Keratinocyte (primary cell): ENCODE measurements around the gene PRKCZ. TPM values are rescaled to one million over a fixed set of nuclear protein-coding genes. Genes with fewer than 3 reads are reported as not detected.

Source experiments
- DNase-seq: peaks from one replicate; pipeline ENCODE4 v3.0.0-alpha.2; 2011; ENCODE audit warnings: low read depth, missing footprints, low spot score
- FAIRE-seq: peaks from 2 replicates; lab custom pipeline; 2011; peaks lifted over from hg19 to GRCh38; lab: Jason Lieb, UNC
- H2AFZ ChIP-seq: 2 replicates; pipeline ENCODE4 v1.6.0; 2012; ENCODE audit warnings: low read length, control low read depth, inconsistent platforms; ENCODE audit not compliant: control insufficient read depth
- H3K27ac ChIP-seq: 2 replicates; pipeline ENCODE4 v1.5.1; 2011; ENCODE audit warnings: low read length; ENCODE audit not compliant: control insufficient read depth, insufficient read depth
- H3K27me3 ChIP-seq: 3 replicates; pipeline ENCODE4 v1.6.0; 2011; ENCODE audit warnings: low read length; ENCODE audit not compliant: control insufficient read depth, insufficient read depth; ENCODE audit errors: extremely low read depth
- H3K36me3 ChIP-seq, 2 experiments: 2 replicates in 1 of 2; 3 replicates in 1 of 2; pipeline ENCODE4 v1.5.1; 2011; ENCODE audit warnings: low read length in 2 of 2, mild to moderate bottlenecking in 1 of 2; ENCODE audit not compliant: control insufficient read depth in 2 of 2, insufficient read depth in 2 of 2; ENCODE audit errors: extremely low read depth in 1 of 2
- H3K4me1 ChIP-seq: 3 replicates; pipeline ENCODE4 v1.5.1; 2011; ENCODE audit warnings: low read length; ENCODE audit not compliant: control insufficient read depth, insufficient read depth; ENCODE audit errors: extremely low read depth
- H3K4me2 ChIP-seq: 3 replicates; pipeline ENCODE4 v1.6.0; 2011; ENCODE audit warnings: low read depth, low read length; ENCODE audit not compliant: control insufficient read depth, insufficient read depth; ENCODE audit errors: extremely low read depth
- H3K4me3 ChIP-seq, 3 experiments: fragments of 200-600 bp in 1 of 3; sonication (generic) in 1 of 3; 2 replicates in 2 of 3; 3 replicates in 1 of 3; pipeline ENCODE4 v1.5.1; 2011 to 2016; ENCODE audit warnings: low read length in 3 of 3, mild to moderate bottlenecking in 3 of 3, control low read depth in 2 of 3, inconsistent platforms in 1 of 3, low read depth in 1 of 3, mixed read lengths in 1 of 3, mixed run types in 1 of 3, moderate library complexity in 1 of 3; ENCODE audit not compliant: control insufficient read depth in 2 of 3, insufficient read depth in 2 of 3; ENCODE audit errors: extremely low read depth in 1 of 3
- H3K79me2 ChIP-seq: 2 replicates; pipeline ENCODE4 v1.6.0; 2012; ENCODE audit warnings: low read length; ENCODE audit not compliant: control insufficient read depth, insufficient read depth
- H3K9ac ChIP-seq: 3 replicates; pipeline ENCODE4 v1.6.0; 2011; ENCODE audit warnings: low read length; ENCODE audit not compliant: control insufficient read depth, insufficient read depth; ENCODE audit errors: extremely low read depth
- H3K9me1 ChIP-seq: 3 replicates; pipeline ENCODE4 v1.6.0; 2011; ENCODE audit warnings: low read length; ENCODE audit not compliant: control insufficient read depth, insufficient read depth; ENCODE audit errors: extremely low read depth
- H3K9me3 ChIP-seq: 2 replicates; pipeline ENCODE4 v1.5.1; 2012; ENCODE audit warnings: low read depth, low read length; ENCODE audit not compliant: control insufficient read depth
- H4K20me1 ChIP-seq: 3 replicates; pipeline ENCODE4 v1.6.0; 2011; ENCODE audit warnings: low read length; ENCODE audit not compliant: control insufficient read depth, insufficient read depth; ENCODE audit errors: extremely low read depth
- CTCF ChIP-seq, 3 experiments: IDR thresholded peaks in 1 of 3; conservative IDR thresholded peaks in 1 of 3; optimal IDR thresholded peaks in 1 of 3; 2 replicates in 2 of 3; 3 replicates in 1 of 3; pipeline versions ENCODE3 to v1.5.1; 2011; ENCODE audit warnings: low read length in 3 of 3, mild to moderate bottlenecking in 3 of 3, moderate library complexity in 2 of 3, control low read depth in 1 of 3, inconsistent platforms in 1 of 3; ENCODE audit not compliant: insufficient read depth in 2 of 3; ENCODE audit errors: extremely low read depth in 1 of 3
- EZH2 ChIP-seq: IDR thresholded peaks from one replicate; pipeline ENCODE4 v1.6.1; 2012; ENCODE audit warnings: inconsistent platforms, mild to moderate bottlenecking, low read length, moderate library complexity
- dilution Hi-C: fragments of 300-500 bp; cut with MboI; formaldehyde crosslinking; loops from one replicate; pipeline ENCODE4 v1.7.0; 2020; ENCODE audit warnings: low sequenced_read_pairs; ENCODE audit not compliant: extremely low pct_ligation_motif_present
- polyA plus RNA-seq, 5 experiments: library from polyadenylated mRNA; depleted of rRNA in 3 of 5; stranded (reverse) in 3 of 5; stranded (forward) in 1 of 5; unstranded in 1 of 5; fragments of >200 nt; gene quantifications; 1 replicate in 1 of 5; 2 replicates in 3 of 5; 3 replicates in 1 of 5; pipeline versions ENCODE4 v1.2.1 to v1.2.3, GENCODE V29; 2011 to 2012; ENCODE audit warnings: missing spikeins in 2 of 5, low read depth in 1 of 5, low replicate concordance in 1 of 5

PRKCZ gene
- polyA plus RNA-seq, 1 donor (not counting 4 experiments of a cell fraction or from before 2014, with no cell fraction given) = 36.3 TPM

GRCh38 chr1:2101946-2102345 lies 51.7 kb downstream of the PRKCZ start:
- Histone ChIP-seq H3K79me2 (no peaks in the 10 kb centered on the region), H3K9ac (no peak overlapping the region), H3K9me1 (no peaks in the 10 kb centered on the region), H3K4me1 (no peaks in the 10 kb centered on the region), H3K36me3 (peaks cover 14 to 15% of the 10 kb centered on the region in 2 experiments), H2AFZ (no peak overlapping the region), H3K4me2 (no peak overlapping the region), H3K27me3 (no peaks in the 10 kb centered on the region), H3K4me3 (no peak overlapping the region), H3K27ac (no peak overlapping the region), H3K9me3 (peaks cover 3% of the 10 kb centered on the region), H4K20me1 (peaks cover 3% of the 10 kb centered on the region)
- dilution Hi-C loops = no loop called here
- no peak for DNase-seq
- TF ChIP-seq EZH2 (no peak), CTCF (optimal IDR thresholded peaks at IDR 0.05 in 1 of 3, IDR thresholded peaks at IDR 0.05 in 1 of 3, conservative IDR thresholded peaks at IDR 0.05 in 1 of 3; ENCODE audit: extremely low read depth in 1 of 3, insufficient read depth in 2 of 3, low read length in 3 of 3) (no peak)
- no peak for FAIRE-seq

GRCh38 chr1:2102753-2103152 lies 52.5 kb downstream of the PRKCZ start:
- no peak overlapping the region for H3K4me3 ChIP-seq
- no peaks in the 10 kb centered on the region for H3K4me1 ChIP-seq
- peaks cover under 1% of the 10 kb centered on the region for H3K9me3 ChIP-seq
- H2AFZ ChIP-seq = no peak overlapping the region
- no peak overlapping the region for H3K27ac ChIP-seq
- dilution Hi-C loops = no loop called here
- H4K20me1 ChIP-seq = peaks cover 3% of the 10 kb centered on the region
- no peak for TF ChIP-seq EZH2
- no peak for TF ChIP-seq CTCF (optimal IDR thresholded peaks at IDR 0.05 in 1 of 3, IDR thresholded peaks at IDR 0.05 in 1 of 3, conservative IDR thresholded peaks at IDR 0.05 in 1 of 3; ENCODE audit: extremely low read depth in 1 of 3, insufficient read depth in 2 of 3, low read length in 3 of 3)
- H3K9ac ChIP-seq = no peak overlapping the region
- FAIRE-seq (no peak), DNase-seq (no peak)
- H3K27me3 ChIP-seq = no peaks in the 10 kb centered on the region
- H3K9me1 ChIP-seq = no peaks in the 10 kb centered on the region
- no peaks in the 10 kb centered on the region for H3K79me2 ChIP-seq
- H3K4me2 ChIP-seq = no peak overlapping the region
- H3K36me3 ChIP-seq = peaks cover 16 to 17% of the 10 kb centered on the region in 2 experiments
